NCI-H1417 treated with DMSO at 0.1 percent for 48 hours (cell line): ENCODE results near the gene SLC9A9.

Experiments used
- DNase-seq: peaks from one replicate; lab custom pipeline; 2025; lab: John Stamatoyannopoulos, UW

Gene SLC9A9

DNA sequence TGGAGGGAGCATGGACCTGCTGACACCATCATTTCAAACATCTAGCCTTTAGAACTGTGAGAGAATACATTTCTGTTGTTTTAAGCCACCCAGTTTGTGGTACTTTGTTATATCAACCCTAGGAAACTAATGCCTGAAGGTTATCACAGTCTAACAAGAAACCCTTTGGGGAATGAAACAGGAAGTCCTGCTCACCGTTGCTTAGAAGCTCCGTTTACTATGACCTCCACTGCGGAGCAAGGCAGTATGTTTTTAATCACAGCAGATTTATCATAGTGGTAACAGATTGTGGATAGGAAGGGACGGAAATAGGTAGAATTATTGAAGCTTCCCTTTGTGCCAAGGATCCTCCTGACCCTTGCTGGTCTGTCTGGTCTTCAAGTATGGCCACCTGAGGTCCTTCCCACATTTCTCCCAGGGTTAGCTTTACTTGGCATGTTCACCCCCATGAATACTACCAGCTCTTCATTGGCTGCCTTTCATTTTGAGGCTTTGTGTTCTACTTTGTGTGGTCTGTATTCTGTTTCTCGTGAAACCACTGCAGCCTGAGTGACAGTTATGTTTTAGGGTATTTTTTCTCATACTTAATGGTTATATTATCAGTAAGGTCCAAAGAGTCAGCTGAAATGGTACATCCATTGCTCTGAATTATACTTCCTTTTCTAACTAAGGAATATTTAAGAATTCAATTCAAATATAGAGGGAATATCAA is 527.1 kb downstream of the SLC9A9 start:
- DNase-seq: no peak

DNA sequence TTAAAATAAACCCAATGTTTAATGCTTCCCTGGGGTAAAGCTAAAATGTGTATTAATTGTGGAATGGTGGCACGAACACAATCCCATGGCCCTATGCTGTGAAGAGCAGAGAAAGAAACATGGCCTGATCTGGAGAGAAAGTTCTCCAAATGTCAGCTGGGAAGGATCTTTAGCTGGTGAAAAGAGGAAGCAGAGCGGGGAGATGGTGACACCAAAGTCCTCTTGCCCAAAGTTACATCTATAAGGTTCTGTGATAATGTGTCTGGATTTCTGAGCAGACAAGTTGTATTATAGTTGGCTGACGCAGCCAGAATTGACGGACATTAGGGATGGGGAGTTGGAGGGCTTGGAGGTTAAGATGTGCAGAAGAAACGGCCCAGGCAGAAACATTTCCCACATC is 532.5 kb downstream of the SLC9A9 start:
- DNase-seq: no peak

DNA sequence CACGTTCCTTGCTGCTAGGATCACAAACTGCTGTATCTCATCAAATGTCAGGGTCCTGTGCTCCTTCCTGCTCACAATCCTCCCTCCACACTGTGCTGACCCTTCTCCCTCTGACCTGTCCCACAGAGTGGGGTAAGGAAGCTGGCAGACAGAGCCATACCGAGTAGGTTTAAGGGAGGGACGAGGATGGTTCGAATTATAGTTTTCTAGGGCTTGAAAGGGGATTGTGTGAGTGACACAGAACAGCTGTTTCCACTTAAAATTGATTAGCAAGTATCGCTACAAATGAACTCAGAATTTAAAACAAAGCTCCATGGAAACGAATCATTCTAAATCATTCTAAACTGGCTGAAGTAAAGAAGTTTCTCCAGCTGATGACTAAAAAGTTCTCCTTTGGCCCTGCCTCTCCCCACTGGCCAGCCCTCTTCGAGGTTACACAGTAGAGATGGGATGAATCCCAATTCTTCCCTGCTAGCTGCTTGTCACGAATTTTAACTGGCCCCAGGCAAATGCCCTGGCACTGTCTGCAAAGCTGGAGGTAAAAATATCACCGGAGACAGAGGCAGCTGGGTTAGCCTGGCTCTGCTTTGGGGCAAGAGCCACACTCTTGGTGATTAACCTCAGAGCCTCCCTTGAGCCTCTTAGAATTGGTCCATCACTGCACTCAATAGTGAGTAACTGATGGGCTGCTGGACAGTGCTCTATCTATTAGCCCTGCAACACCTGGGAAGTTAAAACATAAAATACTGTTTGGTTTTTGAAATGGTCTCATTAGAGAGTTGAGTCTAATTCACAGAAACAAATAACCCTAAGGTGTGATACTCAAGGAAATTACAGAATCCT is 533.8 kb downstream of the SLC9A9 start:
- DNase-seq: no peak

DNA sequence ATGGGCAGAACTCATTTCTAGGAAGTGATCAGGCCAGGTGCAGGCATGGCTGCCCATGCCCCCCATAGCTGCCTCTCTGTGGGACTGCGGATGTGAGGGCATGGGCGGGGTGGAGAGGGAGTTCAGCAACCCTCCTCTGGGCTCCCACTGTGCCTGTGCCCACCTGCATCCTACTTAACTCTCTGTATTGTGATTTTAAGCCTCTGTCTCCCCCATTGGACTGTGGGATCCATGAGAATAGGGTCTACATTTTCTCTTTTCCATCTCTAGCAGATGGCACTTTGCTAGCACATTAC is 534.4 kb downstream of the SLC9A9 start:
- no peak for DNase-seq

DNA sequence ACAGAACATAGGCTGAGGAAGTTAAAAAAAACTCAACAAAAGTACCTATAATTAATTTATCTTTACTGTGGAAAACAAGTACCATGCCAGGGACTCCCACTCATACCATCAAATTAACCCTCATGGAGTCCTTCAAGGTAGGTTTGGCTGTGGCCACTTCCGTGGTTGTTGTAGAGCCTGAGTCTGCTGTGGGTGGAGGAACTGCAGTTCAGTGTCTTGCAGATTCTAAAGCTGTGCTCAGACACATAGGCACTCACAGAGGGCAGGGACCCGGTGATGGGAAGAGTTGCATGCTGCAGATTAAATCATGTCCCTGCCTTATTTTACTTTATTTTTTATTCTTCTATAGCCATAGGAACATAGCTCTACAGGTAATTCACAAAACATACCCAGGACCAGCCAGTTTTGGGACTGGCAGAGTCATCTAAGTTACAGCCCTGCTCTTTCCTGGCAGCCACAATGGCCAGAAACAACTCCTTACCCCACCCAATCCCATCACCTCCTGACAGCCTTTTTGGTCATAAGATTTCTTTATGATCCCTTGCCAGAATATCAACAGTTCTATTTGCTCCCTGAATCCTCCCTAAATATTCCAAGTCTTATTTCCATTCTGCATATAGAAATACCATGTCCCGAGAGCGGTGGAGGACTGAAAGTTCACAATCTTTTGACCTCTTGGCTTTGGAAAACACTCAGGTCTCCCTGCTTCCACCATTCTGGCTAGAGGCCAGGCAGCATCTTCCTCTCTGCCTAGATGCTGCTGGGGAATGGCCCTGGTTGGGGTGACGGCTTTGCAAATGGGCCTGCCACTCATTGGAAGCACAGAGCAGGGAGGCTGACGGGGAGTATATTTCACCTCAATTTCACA is 535.0 kb downstream of the SLC9A9 start:
- DNase-seq: no peak

DNA sequence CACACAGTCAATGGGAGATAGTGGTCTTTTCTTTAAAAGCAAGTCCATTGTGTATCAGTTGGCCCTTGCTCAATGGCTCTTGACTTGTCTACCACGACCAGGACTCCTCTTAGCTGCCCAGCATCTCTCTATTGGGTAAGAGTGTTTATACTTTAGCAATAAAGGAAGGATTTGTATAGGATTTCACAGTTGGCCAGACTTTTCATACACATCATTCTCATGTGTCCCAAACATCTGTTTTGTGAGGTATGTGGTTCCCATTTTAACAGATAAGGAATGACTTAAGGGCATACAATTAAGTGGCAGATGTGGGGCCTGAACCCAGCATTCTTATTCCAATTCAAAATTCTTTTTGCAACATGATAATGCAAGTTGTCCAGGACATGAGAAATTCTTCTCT is 537.2 kb downstream of the SLC9A9 start:
- no peak for DNase-seq

DNA sequence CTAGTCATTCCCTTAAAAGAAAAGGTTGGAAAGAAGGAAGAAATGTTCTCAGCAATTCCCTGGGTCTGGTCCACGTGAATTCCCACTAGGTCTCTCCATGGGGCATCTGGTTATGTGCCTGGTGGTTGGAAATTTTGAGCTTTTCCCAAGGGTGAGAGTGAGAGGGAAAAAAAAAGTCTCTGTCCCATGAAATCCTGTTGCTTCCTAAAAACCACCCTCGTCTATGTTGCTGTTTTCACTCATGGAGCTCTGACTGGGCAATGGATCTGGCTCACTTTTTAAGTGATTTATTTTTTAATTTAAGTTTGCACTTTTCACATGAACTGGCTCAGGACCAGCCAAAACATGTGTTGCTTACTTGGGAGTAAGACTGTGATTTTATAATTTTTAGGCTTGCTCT is 538.6 kb downstream of the SLC9A9 start:
- DNase-seq: no peak

DNA sequence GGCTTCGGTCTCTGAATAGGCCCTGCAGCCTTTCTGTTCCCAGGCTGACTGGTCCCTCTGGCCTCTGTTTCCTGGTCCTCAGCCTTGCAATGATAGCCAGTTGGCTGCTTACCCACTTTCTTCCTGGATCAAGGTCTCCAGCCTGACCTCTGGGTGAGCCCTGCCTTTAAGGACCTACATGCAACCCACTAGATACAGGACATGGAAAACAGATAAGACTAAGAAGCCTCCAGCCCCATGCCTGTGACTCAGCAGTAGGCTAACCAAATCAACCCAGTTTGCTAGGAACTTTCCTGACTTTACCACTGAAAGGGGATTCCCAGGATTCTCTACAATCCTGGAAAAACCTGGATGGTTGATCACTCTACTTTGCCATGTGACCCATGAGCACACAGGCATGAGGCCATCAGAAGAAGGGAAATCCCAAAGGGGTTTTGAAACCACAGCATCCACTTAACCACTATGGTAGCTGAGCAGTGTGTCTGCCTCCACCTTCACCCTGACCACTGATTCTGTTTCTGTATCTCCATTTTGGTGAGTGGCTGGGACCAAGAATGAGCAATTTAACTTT is 540.6 kb downstream of the SLC9A9 start:
- DNase-seq: no peak

DNA sequence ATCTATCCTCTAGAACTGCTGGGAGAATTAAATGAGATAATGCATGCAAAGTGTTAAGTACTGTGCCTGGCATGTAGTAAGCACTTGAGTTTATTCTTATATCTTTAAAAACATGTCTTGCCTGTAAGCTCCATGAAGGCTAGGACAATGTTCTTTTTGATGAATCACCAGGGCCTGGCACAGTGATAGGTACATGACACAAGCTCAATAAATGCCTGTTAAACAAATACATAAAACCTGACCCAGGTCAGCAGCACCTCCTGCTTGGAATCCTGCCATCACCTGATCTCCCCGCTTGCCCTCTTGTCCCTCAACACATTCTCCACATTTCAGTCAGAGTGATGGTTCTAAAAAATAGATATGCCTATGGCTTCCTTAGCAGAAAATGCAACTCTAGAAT is 541.9 kb downstream of the SLC9A9 start:
- no peak for DNase-seq

DNA sequence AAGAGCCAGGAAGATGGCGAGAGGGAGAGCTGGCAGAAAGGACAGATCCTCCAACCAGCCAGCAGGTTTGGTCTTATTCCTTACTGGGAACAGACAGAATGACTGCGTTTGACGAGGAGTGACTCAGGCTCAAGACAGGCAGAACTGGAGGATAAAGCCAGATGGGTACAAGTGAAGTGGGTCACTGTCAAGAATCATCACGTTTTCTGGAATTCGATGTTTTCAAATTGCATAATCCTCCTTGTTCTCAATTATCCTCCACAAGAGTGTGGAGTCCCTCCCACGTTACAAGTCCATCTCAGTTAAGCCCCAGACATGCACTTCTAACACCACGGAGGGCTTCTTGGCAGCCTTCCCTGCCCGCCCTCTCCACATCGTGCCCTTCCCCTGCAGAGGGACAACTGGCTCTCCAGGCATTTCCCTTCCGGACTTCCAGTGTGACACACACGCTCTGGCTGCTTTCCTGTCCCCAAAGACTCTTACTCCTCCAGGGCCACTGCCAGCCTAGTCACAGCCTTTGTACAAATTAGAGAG is 545.6 kb downstream of the SLC9A9 start:
- no peak for DNase-seq

DNA sequence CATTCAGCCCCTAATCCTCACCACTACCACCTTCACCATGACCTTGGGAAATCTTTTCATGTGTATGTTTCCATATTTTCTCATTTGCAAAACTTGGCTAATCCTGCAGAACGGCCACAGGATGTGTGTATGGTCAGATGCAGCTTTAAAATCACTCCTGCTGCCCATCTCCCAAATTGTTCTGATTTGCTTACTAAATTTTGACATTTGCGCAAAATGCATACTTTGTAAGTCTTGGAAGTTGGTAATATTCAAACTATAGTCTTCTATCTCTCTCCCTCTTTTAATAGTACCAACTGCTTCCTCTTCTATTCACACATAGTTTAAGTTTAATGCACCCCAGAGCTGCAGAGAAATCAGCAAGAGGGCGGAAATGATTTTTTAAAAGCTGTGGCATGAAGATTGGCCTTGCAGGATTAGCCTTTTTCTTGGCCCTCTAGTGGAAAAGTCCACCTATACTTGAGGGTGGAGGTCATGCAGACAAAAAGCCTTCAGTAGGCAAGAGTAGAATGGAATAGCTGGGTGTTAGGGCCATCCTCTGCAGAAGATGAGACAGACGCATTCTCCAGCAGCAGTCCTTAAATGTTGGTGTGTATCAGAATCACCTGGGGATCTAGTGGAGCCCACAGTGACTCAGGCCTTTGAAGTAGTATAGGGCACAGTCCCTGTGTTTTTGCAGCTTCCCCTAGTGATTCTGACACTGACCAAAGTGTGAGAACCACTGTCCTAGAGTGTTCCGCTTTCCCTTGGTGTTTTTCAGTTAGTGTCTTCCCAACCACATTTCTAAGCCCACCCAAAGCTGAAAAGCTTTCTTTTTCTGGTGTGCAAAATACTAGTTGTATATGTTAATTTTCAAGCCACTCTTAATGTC is 547.0 kb downstream of the SLC9A9 start:
- no peak for DNase-seq

DNA sequence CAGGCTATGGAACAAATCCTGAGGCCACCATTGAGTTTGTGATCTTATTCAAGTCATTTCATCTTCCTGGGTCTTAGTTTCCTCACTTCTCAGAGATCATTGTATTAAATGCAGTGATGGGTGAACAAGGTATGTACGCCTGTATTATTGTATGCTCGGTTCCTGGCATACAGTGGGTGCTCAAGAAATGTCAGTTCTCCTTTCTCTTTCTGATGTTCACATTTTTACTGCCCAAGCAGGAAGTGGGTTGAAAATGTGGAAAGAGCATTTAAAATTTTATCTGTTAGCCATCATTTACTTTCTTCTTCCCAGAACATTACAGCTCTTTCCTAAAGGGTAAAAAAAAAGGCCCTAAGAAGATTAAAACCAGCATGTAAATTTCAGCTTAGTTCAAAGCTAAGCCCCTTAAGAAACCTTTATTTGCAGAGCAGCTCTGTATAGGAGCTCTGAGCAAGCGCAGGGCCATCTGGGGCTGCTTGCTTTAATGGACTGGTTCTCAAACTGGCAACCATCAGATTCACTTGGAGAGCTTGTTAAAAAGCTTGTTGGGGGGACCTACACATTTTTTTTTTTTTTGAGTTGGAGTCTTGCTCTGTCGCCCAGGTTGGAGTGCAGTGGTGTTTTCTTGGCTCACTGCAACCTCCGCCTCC is 549.3 kb downstream of the SLC9A9 start:
- DNase-seq: no peak

DNA sequence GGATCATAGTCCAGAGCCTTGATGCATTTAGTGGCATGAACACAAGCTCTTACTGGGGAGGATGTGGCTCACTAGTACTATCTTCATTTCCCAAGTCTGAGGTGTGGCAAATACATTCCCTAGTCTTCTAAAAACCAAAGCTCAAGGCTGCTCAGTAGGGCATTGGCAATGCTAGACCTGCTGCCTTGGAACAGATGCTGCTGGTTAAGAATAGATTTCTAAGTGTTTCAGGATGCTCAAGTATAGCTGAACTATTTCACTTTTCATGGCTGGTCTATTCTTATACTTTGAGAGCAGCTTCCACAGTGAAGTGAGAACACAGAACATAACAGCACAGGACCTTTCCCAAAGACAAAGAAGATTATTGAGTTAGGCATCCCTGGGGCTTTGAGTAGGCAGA is 549.9 kb downstream of the SLC9A9 start:
- no peak for DNase-seq

DNA sequence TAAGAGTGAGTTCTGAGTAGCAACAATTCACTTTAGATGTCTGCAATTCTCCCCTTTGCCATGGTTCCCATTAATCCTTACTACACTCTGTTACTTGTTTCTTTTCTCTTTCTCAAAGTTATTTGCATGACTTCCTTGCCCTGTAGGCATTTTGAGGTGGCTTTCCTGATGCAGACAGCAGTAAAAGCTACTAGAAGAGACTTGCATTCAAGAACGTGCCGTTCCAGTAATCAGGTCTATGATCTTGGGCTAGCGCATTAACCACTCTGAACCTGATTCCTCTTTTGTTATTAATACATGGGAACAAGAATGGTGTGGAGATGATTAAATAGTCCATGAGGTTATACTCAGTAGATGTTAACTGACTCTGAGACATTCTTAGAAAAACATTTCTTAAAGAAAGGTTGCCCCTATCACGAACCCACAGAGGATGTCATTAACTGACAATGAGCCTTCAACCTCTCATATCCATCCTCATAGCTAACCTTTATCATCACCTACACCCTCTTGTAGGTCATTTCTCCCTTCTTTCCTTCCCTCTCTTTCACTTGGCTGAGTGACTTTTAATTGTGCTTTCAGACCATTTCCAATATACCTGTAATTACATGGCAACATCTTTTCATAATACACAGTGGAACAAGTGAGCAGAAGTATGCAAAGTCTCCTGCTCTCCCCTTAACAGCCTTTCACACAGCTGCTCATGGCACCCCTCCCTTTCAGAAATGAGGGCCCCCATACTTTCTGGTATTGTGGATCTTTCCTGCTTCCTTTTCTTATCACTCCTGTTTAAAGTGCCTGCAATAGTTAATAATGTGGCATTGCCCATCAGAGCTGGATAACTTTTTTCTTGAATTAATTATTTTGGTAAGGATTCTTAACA is 552.8 kb downstream of the SLC9A9 start:
- DNase-seq: no peak

DNA sequence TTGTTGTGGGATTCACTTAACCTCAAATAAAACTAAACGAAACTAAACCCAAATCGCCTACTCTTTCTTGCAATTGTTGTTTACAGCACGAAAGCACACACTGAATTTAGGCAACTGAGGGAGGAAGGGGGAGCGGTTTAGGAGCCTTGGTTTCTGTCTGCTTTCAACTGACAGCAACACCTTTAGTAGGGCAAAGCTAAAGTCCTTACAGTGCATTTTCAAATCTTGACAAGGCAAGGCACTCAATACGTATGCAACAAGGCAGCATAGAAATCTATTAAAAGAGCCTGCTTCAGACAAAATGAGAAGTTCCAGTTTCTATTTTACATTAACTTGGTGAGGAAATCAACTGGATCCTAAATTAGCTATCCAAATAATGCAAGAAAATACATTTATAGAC is 554.1 kb downstream of the SLC9A9 start:
- DNase-seq: no peak

DNA sequence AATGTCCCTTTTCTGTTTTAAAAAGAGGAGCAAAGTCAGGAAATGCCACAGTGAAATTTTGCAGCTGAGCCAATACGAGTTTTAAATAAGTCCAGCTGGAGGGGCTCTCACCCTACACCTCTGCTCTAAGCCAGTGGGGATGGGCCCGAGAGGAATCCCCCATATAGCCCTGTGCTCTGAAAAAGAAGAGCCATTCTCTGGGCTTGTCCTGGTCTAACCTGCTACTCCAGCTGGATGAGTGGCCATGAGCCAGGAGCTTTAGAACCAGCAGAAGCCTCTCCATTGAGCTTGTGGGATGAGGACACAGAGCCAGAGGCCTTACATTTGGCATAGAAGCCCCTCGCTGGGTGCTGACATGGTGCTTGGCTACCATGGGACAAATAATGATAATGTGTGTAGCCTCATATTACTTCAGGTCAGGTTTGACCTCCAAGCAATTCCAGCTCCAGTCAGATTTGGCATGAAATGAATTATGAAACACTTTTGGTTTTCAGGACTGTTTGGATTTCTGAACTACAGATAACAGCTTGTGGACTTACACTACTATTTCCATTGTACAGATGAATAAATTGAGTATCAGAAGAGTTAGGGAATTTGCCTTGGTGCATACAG is 556.3 kb downstream of the SLC9A9 start:
- no peak for DNase-seq

DNA sequence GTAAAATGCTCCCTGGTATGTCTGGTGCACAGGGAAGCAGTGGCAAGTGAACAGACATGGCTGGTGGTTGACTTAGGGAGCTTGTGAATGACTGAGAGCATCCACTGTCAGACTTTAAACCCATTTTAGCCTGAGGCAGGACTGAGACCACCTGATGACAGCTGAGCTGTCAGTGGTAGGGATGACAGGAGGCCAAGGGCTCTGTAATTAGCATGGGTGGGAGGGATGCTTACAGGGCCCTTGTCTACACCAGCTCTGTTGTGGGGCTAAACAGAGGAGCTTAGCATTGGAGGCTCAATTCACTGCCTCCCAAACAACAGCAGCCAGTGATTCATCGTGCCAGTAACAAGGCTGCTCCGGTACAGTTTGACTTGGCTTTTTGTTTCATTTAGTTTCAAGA is 559.3 kb downstream of the SLC9A9 start:
- no peak for DNase-seq

DNA sequence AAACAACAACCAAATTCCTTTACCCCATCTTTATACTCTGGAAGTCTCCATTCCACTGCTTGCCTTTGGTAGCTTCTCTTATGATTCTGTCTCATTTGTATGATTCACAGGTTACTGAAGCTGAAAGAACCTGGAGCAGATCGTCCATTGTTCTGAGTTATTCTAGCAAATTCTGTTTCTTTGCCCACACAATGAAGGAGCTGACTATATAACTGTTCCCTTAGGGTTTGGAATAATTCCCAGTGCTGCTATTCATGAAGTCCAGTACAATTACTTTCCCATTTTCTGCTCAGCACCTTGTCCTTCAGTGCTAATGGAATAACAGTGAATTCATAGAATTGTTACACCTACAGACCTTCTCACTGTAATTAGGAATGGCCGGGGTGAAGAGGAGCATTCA is 560.9 kb downstream of the SLC9A9 start:
- DNase-seq: no peak

DNA sequence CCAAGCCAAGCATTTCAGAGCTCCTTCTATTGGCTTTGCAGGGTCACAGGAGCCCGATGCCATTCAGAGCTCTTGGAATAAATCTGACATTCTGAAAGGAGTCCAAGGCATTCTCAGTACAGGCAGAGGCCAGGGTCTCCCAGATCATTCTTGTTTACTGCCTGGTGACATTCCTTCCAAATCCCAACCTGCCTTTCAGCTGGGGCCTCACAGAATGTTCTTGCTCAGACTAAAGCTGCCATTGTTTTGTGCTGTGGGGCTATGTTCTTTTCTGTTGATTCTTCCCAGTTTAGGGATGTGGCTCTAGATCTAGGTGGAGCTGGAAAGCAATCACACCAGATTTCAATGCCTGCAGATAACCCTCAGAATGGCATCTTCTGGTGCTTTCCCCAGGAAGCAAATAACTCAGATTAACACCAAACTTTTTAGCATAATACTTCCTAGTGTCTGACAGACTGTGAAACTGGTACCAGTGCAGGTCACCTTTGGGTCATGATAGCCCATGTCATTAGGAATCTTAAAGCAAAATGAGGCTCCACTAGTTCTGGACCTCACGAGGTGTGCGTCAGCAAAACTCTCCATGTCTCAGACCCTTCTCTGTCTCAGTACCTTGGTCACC is 561.8 kb downstream of the SLC9A9 start:
- DNase-seq: no peak
